ENCODE data around the gene C11orf86. TPM values are rescaled to one million over a fixed set of nuclear protein-coding genes. Genes with fewer than 3 reads are reported as not detected.
A peak's percentile ranks its signal among the peaks of the same experiment; 100 is the strongest.

Gene C11orf86
- total and polyA plus RNA-seq, 2 of the 8 experiments (the other 6 are each of a cell fraction or from before 2014, with no cell fraction given): 0.91 to 0.97 TPM

DNA sequence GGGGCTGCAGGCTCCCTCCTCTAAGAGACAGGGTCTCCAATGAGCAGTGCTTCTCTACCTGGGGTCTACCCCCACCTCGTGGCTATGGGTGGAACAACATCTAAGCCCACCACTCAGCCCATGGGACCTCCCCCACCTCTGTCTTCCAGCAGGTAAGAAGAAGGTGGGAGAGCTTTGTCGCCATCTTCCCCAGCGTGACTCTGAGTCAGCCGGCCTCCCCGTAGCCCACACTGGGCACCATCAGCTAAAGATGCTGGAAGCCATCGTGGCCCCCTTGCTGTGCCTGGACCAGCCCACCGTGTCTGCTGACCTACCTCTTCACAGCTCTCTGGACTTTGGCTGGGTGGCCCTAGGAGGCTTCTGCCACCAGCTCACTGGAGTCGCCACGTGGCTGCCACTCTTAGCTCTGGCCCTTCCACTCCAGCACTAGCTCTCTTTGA lies 944 bp downstream of the C11orf86 start:
- Histone ChIP-seq H3K4me1 (replicated peaks in 1 of 4; ENCODE audit: control insufficient read depth in 3 of 4, insufficient read depth in 4 of 4, low read length in 3 of 4) (peaks cover 0 to 3% (median 0%) of the 10 kb centered on the region in 4 experiments; a peak in 1 of 7 replicates), H3K4me3 (ENCODE audit: extremely low read depth in 1 of 4, insufficient read depth in 2 of 4, low read depth in 3 of 4, low read length in 4 of 4) (no peak overlapping the region), H3K9me3 (ENCODE audit: insufficient read depth in 2 of 2, low read depth in 1 of 2, low read length in 1 of 2) (no peaks in the 10 kb centered on the region; a peak in 1 of 4 replicates), H3K23ac (ENCODE audit: insufficient read length) (no peak overlapping the region), H3K56ac (replicated peaks; ENCODE audit: insufficient read length, low read depth, low read length) (no peak overlapping the region), H3K79me2 (ENCODE audit: control insufficient read depth in 1 of 2, insufficient read depth in 2 of 2, low read length in 2 of 2) (no peaks in the 10 kb centered on the region), H3K27me3 (replicated peaks in 1 of 4; ENCODE audit: control insufficient read depth in 3 of 4, extremely low read depth in 1 of 4, insufficient read depth in 3 of 4, low read length in 3 of 4) (no peaks in the 10 kb centered on the region), H3K27ac (ENCODE audit: low read depth, low read length) (no peak overlapping the region), H3K14ac (ENCODE audit: insufficient read length) (no peak overlapping the region), H4K20me1 (replicated peaks in 1 of 2; ENCODE audit: control insufficient read depth in 1 of 2, insufficient read depth in 2 of 2, low read length in 2 of 2) (no peaks in the 10 kb centered on the region), H2BK20ac (ENCODE audit: low read length) (no peak overlapping the region; the same call in 1 of the 2 replicates), H2BK5ac (ENCODE audit: low read depth, low read length) (0 out of 2 replicates have a peak overlapping the region, but pooled peaks have one; percentile 35), H4K8ac (ENCODE audit: extremely low read depth, insufficient read depth, low read length) (no peak overlapping the region), H2BK120ac (replicated peaks; ENCODE audit: low read depth, low read length) (no peak overlapping the region), H4K5ac (ENCODE audit: insufficient read length, low read depth, low read length) (no peak overlapping the region), H3K4ac (replicated peaks; ENCODE audit: insufficient read length, low read depth, low read length) (no peak overlapping the region), H3K23me2 (ENCODE audit: low read depth, low read length) (no peaks in the 10 kb centered on the region), H2BK12ac (ENCODE audit: low read depth, low read length) (no peak overlapping the region; the same call in 1 of the 2 replicates), H2BK15ac (ENCODE audit: low read length) (no peak overlapping the region; the same call in 1 of the 2 replicates), H4K91ac (replicated peaks; ENCODE audit: insufficient read length, low read length) (peak overlapping the region; percentile 38), H3K79me1 (ENCODE audit: low read depth, low read length) (no peaks in the 10 kb centered on the region), H3K9ac (replicated peaks in 1 of 4; ENCODE audit: extremely low read depth in 1 of 4, low read depth in 3 of 4, low read length in 3 of 4) (no peak overlapping the region), H3K4me2 (ENCODE audit: insufficient read depth in 1 of 2, low read depth in 2 of 2, low read length in 2 of 2) (no peak overlapping the region), H3K36me3 (ENCODE audit: control insufficient read depth in 2 of 4, insufficient read depth in 4 of 4, low read length in 3 of 4) (no peaks in the 10 kb centered on the region), H2AK5ac (ENCODE audit: low read depth, low read length) (no peak overlapping the region), H3K18ac (ENCODE audit: extremely low read depth, low read length) (no peak overlapping the region; the same call in 1 of the 2 replicates), H2AFZ (ENCODE audit: low read length) (no peak overlapping the region)
- CTCF ChIA-PET (ENCODE audit: partially characterized antibody): interaction anchor here (0.6 to 5.9 kb wide), 48 partner anchors 8 to 408 kb away, joined by 3 to 74 read pairs (median 6); partner anchors contain the start of genes PC, RCE1 and SYT12
- 58% methylated on average over 9 of the region's 9 CpGs; no CpG with 5 or more reads in 1 of the 2 experiments for WGBS, 2 experiments (ENCODE audit: extremely low coverage in 1 of 2, insufficient coverage in 1 of 2, insufficient read length in 1 of 2, insufficient replicate concordance in 2 of 2, low coverage in 1 of 2, low lambda C conversion rate in 2 of 2, missing lambda C conversion rate in 1 of 2)
- POLR2A ChIA-PET (ENCODE audit: partially characterized antibody): interaction anchor here (0.6 to 4.6 kb wide), 9 partner anchors 8 to 132 kb away, joined by 3 to 18 read pairs (median 4); partner anchors contain the start of gene RCE1
- peak; percentile 67 to 95 for DNase-seq (ENCODE audit: low read depth in 1 of 2, low spot score in 2 of 2)
- FAIRE-seq: no peak
- TF ChIP-seq RAD21 (IDR thresholded peaks at IDR 0.05 in 1 of 2, conservative IDR thresholded peaks at IDR 0.05 in 1 of 2; ENCODE audit: low read depth in 2 of 2, low read length in 2 of 2) (peak; percentile 88 to 93), KDM5A (IDR thresholded peaks at IDR 0.05; ENCODE audit: low read length) (no peak), SRF (IDR thresholded peaks at IDR 0.05; ENCODE audit: low read depth, low read length) (no peak), BACH1 (IDR thresholded peaks at IDR 0.05; ENCODE audit: low read length) (no peak), KDM4A (IDR thresholded peaks at IDR 0.05; ENCODE audit: low read depth, low read length, severe bottlenecking) (no peak), TCF12 (IDR thresholded peaks at IDR 0.05; ENCODE audit: low read depth, low read length) (no peak), SIRT6 (IDR thresholded peaks at IDR 0.05; ENCODE audit: low read length) (no peak), SP2 (IDR thresholded peaks at IDR 0.05; ENCODE audit: low read length) (no peak), JUN (IDR thresholded peaks at IDR 0.05; ENCODE audit: low read depth, low read length) (no peak), CTCF (IDR thresholded peaks at IDR 0.05; ENCODE audit: control extremely low read depth in 1 of 3, insufficient read depth in 1 of 3, low read depth in 1 of 3, low read length in 3 of 3) (peak; percentile 78 to 92 (median 85)), POU5F1 (IDR thresholded peaks at IDR 0.05; ENCODE audit: low read depth, low read length) (no peak)
